G401.6 (cell line): ENCODE results near the gene P3H2.
"Not testable (repeated sequence)": the region's sequence is repeated elsewhere in the genome, so short reads cannot be mapped to it uniquely, and the experiment has no call there.

ENCODE experiments used
- FAIRE-seq: peaks from 2 replicates; lab custom pipeline; 2012; peaks lifted over from hg19 to GRCh38; lab: Jason Lieb, UNC

P3H2 gene

DNA sequence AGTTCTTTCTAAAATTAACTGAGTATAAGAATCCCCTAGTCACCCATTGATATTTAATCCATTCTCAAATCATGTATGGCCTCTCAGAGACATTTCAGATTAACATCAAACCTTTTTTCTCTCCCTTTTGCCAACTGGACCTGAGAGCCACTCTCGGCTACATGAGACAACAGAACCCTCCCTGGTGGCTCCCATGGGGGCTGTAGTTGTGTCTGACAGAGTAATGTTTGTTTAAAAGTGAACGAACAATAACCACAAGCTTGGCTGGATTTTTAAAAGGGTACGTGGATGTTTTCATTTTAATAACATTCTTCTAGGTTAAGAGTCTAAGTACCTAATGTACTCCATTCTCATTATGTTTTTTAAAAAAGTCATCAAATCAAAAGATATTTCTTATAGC is 37.1 kb downstream of the P3H2 start:
- FAIRE-seq: no peak

DNA sequence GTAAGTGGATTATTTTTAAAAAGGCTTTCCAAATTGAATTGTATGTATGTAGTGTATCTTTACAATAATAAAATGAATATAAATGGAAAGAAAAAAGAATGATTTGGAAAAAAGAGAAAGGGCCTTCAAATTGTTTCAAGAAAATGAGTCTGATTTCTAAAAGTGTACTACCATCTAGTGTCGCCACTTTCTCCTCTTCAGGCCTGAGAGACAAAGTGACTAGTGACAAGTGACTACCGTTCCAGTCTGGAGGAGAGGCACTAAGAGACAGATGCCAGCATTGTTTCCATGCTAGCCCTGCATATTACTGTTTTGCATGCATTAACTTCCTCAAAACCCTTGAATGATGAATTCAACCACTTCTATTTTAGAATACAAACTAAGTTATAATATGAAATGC is 39.3 kb downstream of the P3H2 start:
- FAIRE-seq: peak; percentile 81

DNA sequence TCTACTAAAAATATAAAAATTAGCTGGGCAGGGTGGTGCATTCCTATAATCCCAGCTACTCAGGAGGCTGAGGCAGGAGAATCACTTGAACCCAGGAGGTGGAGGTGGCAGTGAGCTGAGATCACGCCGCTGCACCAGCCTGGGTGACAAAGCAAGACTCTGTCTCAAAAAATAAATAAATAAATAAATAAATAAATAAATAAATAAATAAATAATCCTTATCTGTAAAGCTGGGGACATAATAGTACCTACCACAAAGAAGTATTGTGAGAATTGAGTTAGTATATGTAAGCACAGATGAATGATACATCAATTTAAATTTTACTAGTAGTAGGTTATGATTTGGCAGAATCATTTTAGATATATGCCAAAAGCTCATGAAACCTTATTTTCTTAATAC is 41.5 kb downstream of the P3H2 start:
- FAIRE-seq: not testable (repeated sequence)

DNA sequence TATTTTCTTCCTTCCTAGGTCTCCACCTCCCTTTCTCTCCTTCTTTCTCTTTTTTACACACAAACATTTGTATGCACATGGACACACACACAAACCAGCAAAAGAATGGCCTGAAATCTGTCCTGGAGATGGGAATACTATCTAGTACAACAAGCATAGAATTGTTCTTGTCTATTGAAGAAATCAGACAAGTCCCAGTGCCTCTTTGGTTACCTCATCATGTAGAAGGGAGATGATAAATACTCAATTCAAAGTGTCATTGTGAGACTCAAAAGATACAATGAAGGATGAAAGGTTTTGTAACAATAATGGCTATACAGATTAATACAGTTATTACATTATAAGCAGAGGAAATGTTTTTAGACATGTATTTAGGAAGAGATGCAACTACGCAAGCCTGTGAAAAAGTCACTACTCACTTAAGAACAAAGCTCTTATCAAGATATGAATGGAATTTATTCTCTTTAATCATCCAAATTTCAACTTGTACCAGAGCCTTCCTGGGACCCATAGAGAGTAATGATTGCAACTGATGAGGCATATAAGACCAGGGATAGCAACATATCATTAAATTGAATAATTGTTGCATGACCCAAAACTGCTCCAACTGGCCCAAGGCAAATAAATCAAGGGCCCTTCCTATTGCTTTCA is 43.2 kb downstream of the P3H2 start:
- FAIRE-seq: peak; percentile 11

- peak; percentile 96 for FAIRE-seq
These were observed 43.9 kb downstream of the P3H2 start for GRCh38 chr3:190076601-190077394.

GRCh38 chr3:190076136-190076535 is 44.6 kb downstream of the P3H2 start:
- FAIRE-seq: no peak

GRCh38 chr3:190074817-190075216 is 45.9 kb downstream of the P3H2 start:
- no peak for FAIRE-seq

DNA sequence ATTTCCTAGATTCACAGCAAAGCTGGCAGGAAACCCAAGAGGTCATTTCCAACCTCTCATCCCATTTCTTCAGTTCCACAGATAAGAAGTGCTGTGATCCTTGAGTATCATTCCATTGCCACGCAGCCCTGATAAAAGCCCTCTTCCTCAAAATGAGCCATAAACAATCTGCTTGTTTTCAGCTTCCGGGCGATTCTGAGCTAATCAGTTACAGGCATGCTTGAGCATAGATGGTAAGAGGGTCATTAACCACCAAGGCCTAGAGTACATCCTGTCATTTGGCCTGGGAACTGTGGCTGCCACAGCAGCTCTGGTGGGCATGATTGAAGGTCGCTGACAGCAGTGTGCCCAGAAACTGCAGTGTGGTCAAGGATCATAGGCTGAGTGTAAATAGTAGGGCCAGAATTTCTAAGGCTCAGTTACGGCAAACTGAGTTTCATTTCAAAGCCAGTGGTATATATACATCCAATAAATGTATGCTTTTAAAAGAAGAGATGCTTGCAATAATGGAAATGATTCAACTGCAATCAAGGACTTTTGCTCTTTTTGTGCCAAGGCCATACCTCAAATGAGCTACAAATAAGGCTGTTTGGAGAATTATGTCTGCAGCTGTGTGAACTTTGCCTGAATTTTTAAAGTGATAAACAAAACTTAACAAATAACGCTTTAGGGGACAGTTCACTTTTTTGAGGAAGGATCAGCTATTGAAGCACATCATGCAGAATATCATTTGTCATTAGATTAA is 47.3 kb downstream of the P3H2 start:
- FAIRE-seq: no peak

DNA sequence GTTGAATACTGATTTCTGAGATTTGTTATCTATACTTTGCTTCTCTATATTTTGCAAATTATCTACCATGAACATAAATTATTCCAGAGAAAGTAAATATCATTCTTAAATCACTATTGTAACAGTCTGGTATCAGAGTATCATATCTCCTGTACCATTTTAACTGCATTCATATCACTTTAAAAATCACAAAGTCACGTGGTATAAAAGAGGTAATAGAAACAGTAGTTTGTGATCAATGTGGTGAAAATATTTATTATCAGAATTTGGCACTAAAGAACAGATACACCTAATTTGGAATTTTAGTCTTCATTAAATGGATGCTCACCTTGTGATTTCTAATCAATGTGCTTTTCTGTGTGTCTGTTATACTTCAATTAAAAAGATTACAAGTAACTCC is 47.8 kb downstream of the P3H2 start:
- FAIRE-seq: peak; percentile 70

GRCh38 chr3:190071921-190072320 is 48.8 kb downstream of the P3H2 start:
- FAIRE-seq: not testable (repeated sequence)

DNA sequence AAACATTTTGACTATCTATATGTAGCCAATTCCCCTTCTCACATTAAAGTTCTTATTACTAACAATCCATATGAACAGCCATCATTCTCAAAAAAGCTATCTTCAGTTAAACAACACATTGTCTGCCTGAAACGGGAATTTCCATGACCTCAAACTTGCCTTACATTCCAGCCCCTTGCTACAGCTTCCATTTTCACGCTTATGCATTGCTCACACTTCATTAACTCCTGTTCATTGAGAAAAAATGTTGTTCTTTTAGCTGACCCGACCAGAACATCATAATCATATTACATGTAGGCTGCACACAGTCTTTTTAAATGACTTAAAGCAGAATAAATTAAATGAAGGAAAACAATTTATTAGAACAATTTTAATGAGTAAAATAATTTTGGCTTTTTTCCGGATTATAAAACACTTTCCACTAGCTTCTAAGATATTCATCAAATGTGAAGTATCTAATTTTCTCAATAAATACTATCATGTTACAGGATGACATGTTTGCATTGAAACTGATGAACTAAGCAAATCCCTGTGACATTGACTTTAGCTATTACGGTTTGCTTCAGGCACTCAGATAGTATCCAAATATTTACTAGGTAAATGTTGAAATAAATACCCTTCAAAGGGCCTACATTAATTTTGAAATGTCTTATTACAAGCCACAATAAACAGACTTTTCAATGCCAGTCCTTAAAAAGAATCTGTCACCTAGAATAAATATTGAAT is 49.9 kb downstream of the P3H2 start:
- FAIRE-seq: no peak

DNA sequence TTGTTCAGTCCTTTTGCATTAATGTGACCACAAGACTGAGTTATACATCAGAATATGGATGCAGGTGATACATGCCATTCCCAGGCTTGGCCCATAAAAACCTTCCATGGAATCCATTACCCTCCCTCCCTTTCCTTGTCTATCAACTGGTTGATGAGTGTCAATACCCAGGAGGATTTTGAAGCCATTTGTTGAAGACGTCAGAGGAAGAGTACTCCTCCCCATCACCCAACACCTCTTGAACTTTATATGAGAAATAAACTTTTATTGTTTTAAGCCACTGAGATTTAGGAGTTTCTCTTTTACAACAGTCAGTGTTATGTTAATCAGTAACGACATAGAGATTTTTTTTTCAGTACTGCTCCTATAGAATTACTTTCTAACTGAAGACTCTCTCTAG is 55.5 kb downstream of the P3H2 start:
- FAIRE-seq: no peak

- FAIRE-seq: no peak
These were observed 56.0 kb downstream of the P3H2 start for GRCh38 chr3:190064659-190065058.

DNA sequence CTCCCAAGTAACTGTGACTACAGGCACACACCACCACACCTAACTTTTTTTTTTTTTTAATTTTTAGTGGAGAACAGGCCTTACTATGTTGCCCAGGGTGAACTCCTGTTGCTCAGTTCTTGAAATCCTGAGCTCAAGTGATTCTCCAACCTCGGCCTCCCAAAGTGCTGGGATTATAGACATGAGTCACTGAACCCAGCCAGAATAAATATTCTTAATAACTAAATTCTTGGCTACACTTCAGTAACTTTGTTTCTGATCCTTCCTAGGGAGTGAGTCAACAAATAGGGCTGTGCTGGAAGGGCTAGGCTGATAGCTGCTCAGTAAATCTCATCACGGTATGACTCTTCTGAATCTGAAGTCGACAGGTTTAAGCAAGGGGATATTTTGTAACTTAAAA is 56.6 kb downstream of the P3H2 start:
- no peak for FAIRE-seq

- no peak for FAIRE-seq
These were observed 57.2 kb downstream of the P3H2 start for GRCh38 chr3:190063490-190063889.

- FAIRE-seq: no peak
These were observed 60.4 kb downstream of the P3H2 start for GRCh38 chr3:190060192-190060775.

- FAIRE-seq: no peak
These were observed 61.5 kb downstream of the P3H2 start for GRCh38 chr3:190059242-190059590.

GRCh38 chr3:190058521-190059241 is 62.0 kb downstream of the P3H2 start:
- no peak for FAIRE-seq

DNA sequence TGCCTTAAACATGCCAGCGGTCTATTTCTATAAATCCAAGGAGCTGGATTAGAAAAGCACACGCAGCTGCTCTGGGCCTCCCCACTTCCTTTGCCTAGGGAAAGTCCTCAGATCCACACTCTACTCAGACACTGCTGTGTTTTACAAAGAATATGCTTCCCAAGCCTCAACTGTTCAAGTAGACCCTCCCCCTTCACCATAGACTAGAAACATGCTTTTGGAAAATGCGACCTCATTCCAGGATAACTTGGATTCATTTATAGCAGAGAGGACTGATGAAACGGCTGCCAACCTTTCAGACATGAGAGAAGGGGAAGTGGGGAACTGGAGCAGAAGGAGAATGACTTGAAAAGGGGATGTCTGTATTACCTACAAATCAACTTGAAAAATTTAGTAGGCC is 64.0 kb downstream of the P3H2 start:
- no peak for FAIRE-seq

- no peak for FAIRE-seq
These were observed 64.9 kb downstream of the P3H2 start for GRCh38 chr3:190055773-190056172.

DNA sequence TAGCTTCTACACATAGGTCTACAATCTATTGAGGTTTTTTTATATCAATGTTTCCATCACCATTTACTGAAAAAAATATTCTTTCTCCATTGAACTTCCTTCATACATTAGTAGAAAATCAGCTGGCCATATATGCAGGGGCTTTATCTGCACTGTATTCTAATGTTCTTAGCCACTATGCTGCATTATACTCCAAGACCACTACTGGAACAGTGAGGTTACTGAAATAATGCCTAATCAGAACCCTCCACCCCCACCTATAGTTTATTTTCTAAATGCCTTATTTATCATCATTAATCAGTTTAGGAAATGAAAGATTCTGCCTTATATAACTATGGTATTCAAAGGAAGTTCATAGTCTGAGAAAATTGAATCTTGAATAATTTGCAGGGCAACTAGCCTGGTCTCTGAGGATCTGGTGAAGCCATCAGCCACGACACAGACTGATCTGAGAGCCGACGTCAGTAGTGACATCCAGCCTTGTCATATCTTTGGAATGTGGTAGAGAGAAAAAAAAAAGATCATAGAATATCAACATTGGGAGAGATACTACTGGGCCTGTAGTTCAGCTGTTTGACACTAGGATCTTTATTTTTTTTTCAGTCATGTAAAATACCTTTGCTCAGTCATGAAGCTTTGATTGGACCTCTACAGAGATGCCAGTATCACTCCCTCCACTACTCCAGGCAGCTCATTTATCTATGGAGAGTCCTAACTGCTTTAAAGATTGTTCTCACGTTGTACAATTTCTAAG is 66.6 kb downstream of the P3H2 start:
- no peak for FAIRE-seq
